ENCODE measurements around the gene PDP2. TPM values are rescaled to one million over a fixed set of nuclear protein-coding genes. Genes with fewer than 3 reads are reported as not detected.

PDP2 gene
- total and polyA plus RNA-seq, 2 of the 4 experiments (the other 2 are of a cell fraction) = 5.3 to 16.8 TPM

GRCh38 chr16:66918355-66918754 lies 38.0 kb downstream of the PDP2 start:
- in situ Hi-C loops (cut with MboI; ENCODE audit: low sequenced_read_pairs) (no loop called here), dilution Hi-C loops (cut with HindIII; ENCODE audit: low sequenced_read_pairs, unreplicated experiment) (no loop called here), intact Hi-C loops (cut with micrococcal nuclease) (no loop called here)
- ChIA-PET CTCF (interaction anchor here (1.4 kb wide), 2 partner anchors 9 to 10 kb away, joined by 3 to 4 read pairs; no protein-coding TSS in a partner anchor), POLR2A (ENCODE audit: unreplicated experiment) (no interaction called here)
- Histone ChIP-seq H3K56ac (ENCODE audit: extremely low read depth, insufficient read depth, low read length) (no peak overlapping the region), H3K9me1 (ENCODE audit: insufficient read depth, low read length) (no peaks in the 10 kb centered on the region), H2BK15ac (ENCODE audit: low read depth, low read length) (no peak overlapping the region), H3K9me3 (ENCODE audit: control insufficient read depth, insufficient read depth, low read length) (no peaks in the 10 kb centered on the region), H4K8ac (ENCODE audit: low read depth in 2 of 2, low read length in 2 of 2) (no peak overlapping the region), H3K14ac (replicated peaks; ENCODE audit: low read depth, low read length) (no peak overlapping the region), H3K36me3 (ENCODE audit: control insufficient read depth, insufficient read depth, low read length) (no peaks in the 10 kb centered on the region), H4K91ac (ENCODE audit: insufficient read depth, low read depth, low read length) (no peak overlapping the region), H2AFZ (replicated peaks; ENCODE audit: low read length, poor library complexity) (no peak overlapping the region), H4K20me1 (ENCODE audit: insufficient read depth, low read length) (no peaks in the 10 kb centered on the region), H4K5ac (ENCODE audit: low read depth, low read length) (no peak overlapping the region), H3K4me2 (ENCODE audit: low read depth, low read length) (no peak overlapping the region), H3K79me1 (ENCODE audit: low read depth in 1 of 2, low read length in 2 of 2) (no peaks in the 10 kb centered on the region), H3K9ac (ENCODE audit: low read depth, low read length) (no peak overlapping the region), H2BK120ac (ENCODE audit: low read depth, low read length) (no peak overlapping the region), H3K27ac (ENCODE audit: insufficient read depth, low read length) (no peak overlapping the region), H3K4me3 (ENCODE audit: insufficient read depth, low read depth, low read length) (no peak overlapping the region), H2BK5ac (ENCODE audit: low read depth, low read length, poor library complexity, severe bottlenecking) (no peak overlapping the region), H3K4me1 (ENCODE audit: control insufficient read depth, insufficient read depth, low read length) (peaks cover 3% of the 10 kb centered on the region), H3K4ac (ENCODE audit: low read depth, low read length) (no peak overlapping the region), H2BK20ac (ENCODE audit: low read depth, low read length) (no peak overlapping the region), H3K18ac (ENCODE audit: low read depth, low read length) (no peak overlapping the region), H2AK9ac (replicated peaks; ENCODE audit: low read depth, low read length, poor library complexity) (no peak overlapping the region), H3K23ac (ENCODE audit: low read depth, low read length) (no peak overlapping the region), H2AK5ac (ENCODE audit: low read depth, low read length) (no peak overlapping the region), H3K27me3 (ENCODE audit: control insufficient read depth, insufficient read depth, low read length) (peaks cover 43% of the 10 kb centered on the region)
- DNase-seq = no peak
- BruUV-seq (replicated peaks) = no TSS peak
- ATAC-seq (ENCODE audit: low read depth) = no peak
- TF ChIP-seq ELK1 (IDR thresholded peaks at IDR 0.05; ENCODE audit: borderline replicate concordance, low read depth, low read length) = no peak
- TF ChIP-seq RCOR1 (IDR thresholded peaks at IDR 0.05; ENCODE audit: insufficient replicate concordance, low read length) = no peak
- TF ChIP-seq POLR2A (IDR thresholded peaks at IDR 0.05; ENCODE audit: low read depth, low read length) = no peak
- no peak for TF ChIP-seq FOS (IDR thresholded peaks at IDR 0.05; ENCODE audit: low read depth, low read length)
- no peak for TF ChIP-seq RFX5 (IDR thresholded peaks at IDR 0.05; ENCODE audit: low read depth, low read length)
- no peak for TF ChIP-seq NFE2L2 (IDR thresholded peaks at IDR 0.05; ENCODE audit: low read depth, low read length)
- no peak for TF ChIP-seq MAFK (IDR thresholded peaks at IDR 0.05; ENCODE audit: low read depth, low read length)
- no peak for TF ChIP-seq SMC3 (IDR thresholded peaks at IDR 0.05; ENCODE audit: low read depth, low read length)
- TF ChIP-seq CHD1 (IDR thresholded peaks at IDR 0.05; ENCODE audit: low read depth, low read length) = no peak
- no peak for TF ChIP-seq CEBPB (IDR thresholded peaks at IDR 0.05; ENCODE audit: low read depth, low read length)
- TF ChIP-seq BHLHE40 (IDR thresholded peaks at IDR 0.05; ENCODE audit: low read depth, low read length) = no peak
- TF ChIP-seq USF2 (IDR thresholded peaks at IDR 0.05; ENCODE audit: low read depth, low read length) = no peak
- TF ChIP-seq MAZ (IDR thresholded peaks at IDR 0.05; ENCODE audit: borderline replicate concordance, low read depth, low read length) = no peak
- no peak for TF ChIP-seq CTCF (conservative IDR thresholded peaks at IDR 0.05; ENCODE audit: low read depth, low read length)
- TF ChIP-seq RAD21 (IDR thresholded peaks at IDR 0.05; ENCODE audit: low read length) = no peak
- 90% methylated on average over 4 of the region's 6 CpGs; no CpG with 5 or more reads in 1 of the 2 experiments for WGBS, 2 experiments (ENCODE audit: extremely low coverage in 2 of 2, insufficient read length in 1 of 2)
